GM12891 (cell line): ENCODE data around the gene ZNF444.

Experiments
- PAX5 ChIP-seq: IDR thresholded peaks from 2 replicates; pipeline ENCODE4 v1.6.1; 2011; ENCODE audit warnings: low read length, moderate library complexity, mild to moderate bottlenecking; ENCODE audit not compliant: insufficient read depth, severe bottlenecking
- POLR2A ChIP-seq: IDR thresholded peaks from 2 replicates; pipeline ENCODE4 v1.6.1; 2011; ENCODE audit warnings: low read depth, low read length, control low read depth
- POLR2AphosphoS5 ChIP-seq: IDR thresholded peaks from 2 replicates; pipeline ENCODE4 v1.6.1; 2011; ENCODE audit warnings: low read depth, low read length, control low read depth
- POU2F2 ChIP-seq: IDR thresholded peaks from 2 replicates; pipeline ENCODE4 v1.6.1; 2011; ENCODE audit warnings: low read depth, mild to moderate bottlenecking, control low read depth, low read length, moderate library complexity
- SPI1 ChIP-seq: IDR thresholded peaks from 2 replicates; pipeline ENCODE4 v1.6.1; 2011; ENCODE audit warnings: low read depth, low read length, control low read depth
- TAF1 ChIP-seq: IDR thresholded peaks from 2 replicates; pipeline ENCODE4 v1.6.1; 2011; ENCODE audit warnings: low read depth, low read length, control low read depth

DNA sequence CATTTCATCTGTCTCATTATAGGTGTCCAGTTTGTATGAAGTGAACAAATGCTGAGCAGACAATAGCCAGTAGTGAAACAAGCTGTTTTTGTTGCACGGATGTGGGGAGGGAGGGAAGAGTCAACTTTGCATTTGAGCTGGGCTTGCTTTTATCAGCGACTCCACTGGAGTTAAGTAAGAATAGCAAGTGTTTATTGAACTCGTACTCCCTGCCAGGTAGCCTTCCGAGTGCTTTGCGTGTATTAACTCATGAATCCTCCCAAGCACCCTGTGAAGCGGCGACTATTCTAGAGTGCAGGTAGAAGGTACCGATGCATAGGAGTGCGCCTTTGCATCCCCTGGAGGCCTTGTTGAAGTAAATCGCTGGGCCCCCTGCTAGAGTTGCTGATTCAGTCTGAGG lies 4.7 kb upstream of the ZNF444 start:
- TF ChIP-seq POLR2AphosphoS5 (no peak), POLR2A (no peak), TAF1 (no peak), SPI1 (no peak), POU2F2 (no peak), PAX5 (no peak)
